HepG2 (cell line): Measurements from ENCODE around the gene MYBL2. TPM values are rescaled to one million over a fixed set of nuclear protein-coding genes. Genes with fewer than 3 reads are reported as not detected.

Experiments used
- BORCS8-MEF2B ChIP-seq: sonication (generic); formaldehyde crosslinking; IDR thresholded peaks from 2 replicates; pipeline ENCODE4 v1.8.0; 2022; ENCODE audit warnings: mild to moderate bottlenecking, missing genetic modification reagents
- FOXM1 ChIP-seq: sonication (generic); formaldehyde crosslinking; IDR thresholded peaks from 2 replicates; pipeline ENCODE4 v1.5.0; 2020; ENCODE audit warnings: missing genetic modification reagents
- GLI4 ChIP-seq: sonication (generic); formaldehyde crosslinking; IDR thresholded peaks from 2 replicates; pipeline ENCODE4 v1.5.1; 2020; ENCODE audit warnings: missing genetic modification reagents, mild to moderate bottlenecking, moderate library complexity, borderline replicate concordance
- ISX ChIP-seq: sonication (generic); formaldehyde crosslinking; conservative IDR thresholded peaks from 2 replicates; pipeline ENCODE4 v1.5.0; 2020; ENCODE audit warnings: missing genetic modification reagents
- KDM1A ChIP-seq: IDR thresholded peaks from 2 replicates; pipeline ENCODE4 v1.6.1; 2016; ENCODE audit warnings: missing compliant biosample characterization
- MXD4 ChIP-seq: IDR thresholded peaks from 2 replicates; pipeline ENCODE4 v1.6.1; 2016; ENCODE audit warnings: mild to moderate bottlenecking, missing biosample characterization, missing genetic modification reagents
- MZF1 ChIP-seq: sonication (generic); formaldehyde crosslinking; IDR thresholded peaks from 2 replicates; pipeline ENCODE4 v1.8.1; 2023; ENCODE audit warnings: mild to moderate bottlenecking, missing genetic modification reagents, borderline replicate concordance
- RXRA ChIP-seq: sonication (generic); formaldehyde crosslinking; IDR thresholded peaks from 2 replicates; pipeline ENCODE4 v1.5.1; 2020; ENCODE audit warnings: missing genetic modification reagents
- U2AF1 ChIP-seq: fragments of 200-400 bp; formaldehyde crosslinking; optimal IDR thresholded peaks from 2 replicates; pipeline ENCODE3; 2017; ENCODE audit warnings: mild to moderate bottlenecking, low read depth, low read length
- XRCC5 ChIP-seq: fragments of 200-400 bp; formaldehyde crosslinking; optimal IDR thresholded peaks from 2 replicates; pipeline ENCODE3; 2017; ENCODE audit warnings: mild to moderate bottlenecking, low read length
- ZNF557 ChIP-seq: sonication (generic); formaldehyde crosslinking; IDR thresholded peaks from 2 replicates; pipeline ENCODE4 v1.4.0; 2020; ENCODE audit warnings: missing genetic modification reagents
- ZNF563 ChIP-seq: sonication (generic); formaldehyde crosslinking; IDR thresholded peaks from 2 replicates; pipeline ENCODE4 v1.8.0; 2022; ENCODE audit warnings: mild to moderate bottlenecking, moderate library complexity, missing genetic modification reagents
- ZNF572 ChIP-seq: sonication (generic); formaldehyde crosslinking; IDR thresholded peaks from 2 replicates; pipeline ENCODE4 v1.5.1; 2020; ENCODE audit warnings: mild to moderate bottlenecking, missing genetic modification reagents
- ZNF674 ChIP-seq: sonication (generic); formaldehyde crosslinking; IDR thresholded peaks from 2 replicates; pipeline ENCODE4 v1.5.0; 2020; ENCODE audit warnings: low read depth, mild to moderate bottlenecking, missing genetic modification reagents
- polyA plus RNA-seq, 8 experiments: library from polyadenylated mRNA; depleted of rRNA in 3 of 8; stranded (reverse) in 7 of 8; unstranded in 1 of 8; fragments of >200 nt; fragmentation: Illumina TruSeq in 4 of 8; extraction: Trizol in 4 of 8; gene quantifications; 2 replicates each; pipeline versions ENCODE4 v1.2.1 to v1.2.3, GENCODE V29; 2011 to 2016; ENCODE audit warnings: low read depth in 4 of 8, missing spikeins in 1 of 8, mixed read lengths in 1 of 8; ENCODE audit not compliant: insufficient read depth in 1 of 8
- total RNA-seq, 5 experiments: library from RNA; depleted of rRNA; stranded (reverse); fragments of >200 nt; fragmentation: Illumina TruSeq; extraction: Trizol; gene quantifications; 2 replicates each; pipeline ENCODE4 v1.2.3, GENCODE V29; 2016; ENCODE audit warnings: low read depth in 1 of 5
- TF ChIP-seq, protein P1 (sequence below): sonication (generic); formaldehyde crosslinking; IDR thresholded peaks from 2 replicates; pipeline ENCODE4 v1.4.0; 2020; ENCODE audit warnings: mild to moderate bottlenecking, missing genetic modification reagents
- TF ChIP-seq, protein P2 (sequence below): sonication (generic); formaldehyde crosslinking; IDR thresholded peaks from 2 replicates; pipeline ENCODE4 v1.5.0; 2020; ENCODE audit warnings: mild to moderate bottlenecking, missing genetic modification reagents
- TF ChIP-seq, protein P3 (sequence below): sonication (generic); formaldehyde crosslinking; IDR thresholded peaks from 2 replicates; pipeline ENCODE4 v1.4.0; 2020; ENCODE audit warnings: missing genetic modification reagents
- TF ChIP-seq, protein P4 (sequence below): IDR thresholded peaks from 2 replicates; pipeline ENCODE4 v1.6.1; 2016
- TF ChIP-seq, protein P5 (sequence below): sonication (generic); formaldehyde crosslinking; IDR thresholded peaks from 2 replicates; pipeline ENCODE4 v1.4.0; 2020; ENCODE audit warnings: missing genetic modification reagents

Gene MYBL2
- total and polyA plus RNA-seq, 2 of the 13 experiments (the other 11 are each of a cell fraction or from before 2014, with no cell fraction given), result 11.9 to 66.2 TPM

DNA sequence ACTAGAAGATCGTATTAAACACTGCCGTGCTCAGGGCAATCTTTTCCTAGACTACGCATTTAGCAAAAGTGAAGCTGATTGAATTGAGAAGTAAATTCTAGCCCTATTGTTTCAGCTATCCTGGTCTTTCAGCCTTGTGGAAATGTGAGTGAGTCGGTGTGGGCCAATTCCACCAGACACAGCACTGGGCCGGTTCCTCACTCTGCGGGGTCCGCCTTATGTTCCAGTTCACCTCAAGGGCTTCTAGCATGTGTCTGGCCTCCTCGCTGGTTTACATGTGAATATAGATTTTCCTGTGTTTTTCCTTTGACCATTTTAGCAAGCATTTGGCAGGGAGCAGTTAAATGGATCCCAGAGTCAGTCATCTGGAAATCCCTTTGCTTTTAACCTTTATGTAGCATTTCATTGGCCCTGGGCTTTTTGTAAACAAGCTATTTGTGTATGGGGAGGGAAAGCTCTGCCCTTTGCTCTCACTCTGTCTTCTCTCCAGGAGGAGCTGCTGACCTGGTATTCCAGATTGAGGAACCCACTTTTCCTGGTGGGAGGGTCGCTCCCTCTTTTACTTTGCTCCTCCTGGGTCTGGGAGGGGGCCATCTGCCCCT, 72.3 kb downstream of the MYBL2 start (continued):
- no peak for TF ChIP-seq U2AF1
- no peak for TF ChIP-seq MXD4 (CRISPR knock-in tag)
- TF ChIP-seq, protein P1, sequence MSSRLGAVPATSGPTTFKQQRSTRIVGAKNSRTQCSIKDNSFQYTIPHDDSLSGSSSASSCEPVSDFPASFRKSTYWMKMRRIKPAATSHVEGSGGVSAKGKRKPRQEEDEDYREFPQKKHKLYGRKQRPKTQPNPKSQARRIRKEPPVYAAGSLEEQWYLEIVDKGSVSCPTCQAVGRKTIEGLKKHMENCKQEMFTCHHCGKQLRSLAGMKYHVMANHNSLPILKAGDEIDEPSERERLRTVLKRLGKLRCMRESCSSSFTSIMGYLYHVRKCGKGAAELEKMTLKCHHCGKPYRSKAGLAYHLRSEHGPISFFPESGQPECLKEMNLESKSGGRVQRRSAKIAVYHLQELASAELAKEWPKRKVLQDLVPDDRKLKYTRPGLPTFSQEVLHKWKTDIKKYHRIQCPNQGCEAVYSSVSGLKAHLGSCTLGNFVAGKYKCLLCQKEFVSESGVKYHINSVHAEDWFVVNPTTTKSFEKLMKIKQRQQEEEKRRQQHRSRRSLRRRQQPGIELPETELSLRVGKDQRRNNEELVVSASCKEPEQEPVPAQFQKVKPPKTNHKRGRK (CRISPR knock-in tag), result no peak
- TF ChIP-seq GLI4 (CRISPR knock-in tag), result no peak
- TF ChIP-seq ZNF563 (CRISPR knock-in tag), result no peak
- TF ChIP-seq MZF1 (CRISPR knock-in tag), result no peak
- TF ChIP-seq, protein P2, sequence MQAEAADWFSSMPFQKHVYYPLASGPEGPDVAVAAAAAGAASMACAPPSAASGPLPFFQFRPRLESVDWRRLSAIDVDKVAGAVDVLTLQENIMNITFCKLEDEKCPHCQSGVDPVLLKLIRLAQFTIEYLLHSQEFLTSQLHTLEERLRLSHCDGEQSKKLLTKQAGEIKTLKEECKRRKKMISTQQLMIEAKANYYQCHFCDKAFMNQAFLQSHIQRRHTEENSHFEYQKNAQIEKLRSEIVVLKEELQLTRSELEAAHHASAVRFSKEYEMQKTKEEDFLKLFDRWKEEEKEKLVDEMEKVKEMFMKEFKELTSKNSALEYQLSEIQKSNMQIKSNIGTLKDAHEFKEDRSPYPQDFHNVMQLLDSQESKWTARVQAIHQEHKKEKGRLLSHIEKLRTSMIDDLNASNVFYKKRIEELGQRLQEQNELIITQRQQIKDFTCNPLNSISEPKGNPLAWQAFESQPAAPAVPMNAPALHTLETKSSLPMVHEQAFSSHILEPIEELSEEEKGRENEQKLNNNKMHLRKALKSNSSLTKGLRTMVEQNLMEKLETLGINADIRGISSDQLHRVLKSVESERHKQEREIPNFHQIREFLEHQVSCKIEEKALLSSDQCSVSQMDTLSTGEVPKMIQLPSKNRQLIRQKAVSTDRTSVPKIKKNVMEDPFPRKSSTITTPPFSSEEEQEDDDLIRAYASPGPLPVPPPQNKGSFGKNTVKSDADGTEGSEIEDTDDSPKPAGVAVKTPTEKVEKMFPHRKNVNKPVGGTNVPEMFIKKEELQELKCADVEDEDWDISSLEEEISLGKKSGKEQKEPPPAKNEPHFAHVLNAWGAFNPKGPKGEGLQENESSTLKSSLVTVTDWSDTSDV (CRISPR knock-in tag), result no peak
- no peak for TF ChIP-seq ZNF557 (CRISPR knock-in tag)
- no peak for TF ChIP-seq BORCS8-MEF2B
- no peak for TF ChIP-seq XRCC5
- no peak for TF ChIP-seq KDM1A
- no peak for TF ChIP-seq ISX
- TF ChIP-seq, protein P3, sequence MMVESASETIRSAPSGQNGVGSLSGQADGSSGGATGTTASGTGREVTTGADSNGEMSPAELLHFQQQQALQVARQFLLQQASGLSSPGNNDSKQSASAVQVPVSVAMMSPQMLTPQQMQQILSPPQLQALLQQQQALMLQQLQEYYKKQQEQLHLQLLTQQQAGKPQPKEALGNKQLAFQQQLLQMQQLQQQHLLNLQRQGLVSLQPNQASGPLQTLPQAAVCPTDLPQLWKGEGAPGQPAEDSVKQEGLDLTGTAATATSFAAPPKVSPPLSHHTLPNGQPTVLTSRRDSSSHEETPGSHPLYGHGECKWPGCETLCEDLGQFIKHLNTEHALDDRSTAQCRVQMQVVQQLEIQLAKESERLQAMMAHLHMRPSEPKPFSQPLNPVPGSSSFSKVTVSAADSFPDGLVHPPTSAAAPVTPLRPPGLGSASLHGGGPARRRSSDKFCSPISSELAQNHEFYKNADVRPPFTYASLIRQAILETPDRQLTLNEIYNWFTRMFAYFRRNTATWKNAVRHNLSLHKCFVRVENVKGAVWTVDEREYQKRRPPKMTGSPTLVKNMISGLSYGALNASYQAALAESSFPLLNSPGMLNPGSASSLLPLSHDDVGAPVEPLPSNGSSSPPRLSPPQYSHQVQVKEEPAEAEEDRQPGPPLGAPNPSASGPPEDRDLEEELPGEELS (CRISPR knock-in tag), result peak; percentile 42; the same call in 1 of the 2 replicates
- TF ChIP-seq ZNF572 (CRISPR knock-in tag), result no peak
- no peak for TF ChIP-seq RXRA (CRISPR knock-in tag)
- no peak for TF ChIP-seq FOXM1 (CRISPR knock-in tag)
- TF ChIP-seq, protein P4, sequence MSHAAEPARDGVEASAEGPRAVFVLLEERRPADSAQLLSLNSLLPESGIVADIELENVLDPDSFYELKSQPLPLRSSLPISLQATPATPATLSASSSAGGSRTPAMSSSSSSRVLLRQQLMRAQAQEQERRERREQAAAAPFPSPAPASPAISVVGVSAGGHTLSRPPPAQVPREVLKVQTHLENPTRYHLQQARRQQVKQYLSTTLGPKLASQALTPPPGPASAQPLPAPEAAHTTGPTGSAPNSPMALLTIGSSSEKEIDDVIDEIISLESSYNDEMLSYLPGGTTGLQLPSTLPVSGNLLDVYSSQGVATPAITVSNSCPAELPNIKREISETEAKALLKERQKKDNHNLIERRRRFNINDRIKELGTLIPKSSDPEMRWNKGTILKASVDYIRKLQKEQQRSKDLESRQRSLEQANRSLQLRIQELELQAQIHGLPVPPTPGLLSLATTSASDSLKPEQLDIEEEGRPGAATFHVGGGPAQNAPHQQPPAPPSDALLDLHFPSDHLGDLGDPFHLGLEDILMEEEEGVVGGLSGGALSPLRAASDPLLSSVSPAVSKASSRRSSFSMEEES (CRISPR knock-in tag), result no peak
- no peak for TF ChIP-seq ZNF674 (CRISPR knock-in tag)
- TF ChIP-seq, protein P5, sequence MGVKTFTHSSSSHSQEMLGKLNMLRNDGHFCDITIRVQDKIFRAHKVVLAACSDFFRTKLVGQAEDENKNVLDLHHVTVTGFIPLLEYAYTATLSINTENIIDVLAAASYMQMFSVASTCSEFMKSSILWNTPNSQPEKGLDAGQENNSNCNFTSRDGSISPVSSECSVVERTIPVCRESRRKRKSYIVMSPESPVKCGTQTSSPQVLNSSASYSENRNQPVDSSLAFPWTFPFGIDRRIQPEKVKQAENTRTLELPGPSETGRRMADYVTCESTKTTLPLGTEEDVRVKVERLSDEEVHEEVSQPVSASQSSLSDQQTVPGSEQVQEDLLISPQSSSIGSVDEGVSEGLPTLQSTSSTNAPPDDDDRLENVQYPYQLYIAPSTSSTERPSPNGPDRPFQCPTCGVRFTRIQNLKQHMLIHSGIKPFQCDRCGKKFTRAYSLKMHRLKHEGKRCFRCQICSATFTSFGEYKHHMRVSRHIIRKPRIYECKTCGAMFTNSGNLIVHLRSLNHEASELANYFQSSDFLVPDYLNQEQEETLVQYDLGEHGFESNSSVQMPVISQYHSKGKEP (CRISPR knock-in tag), result no peak
